Stimulated activated CD4-positive, alpha-beta T cell treated with anti-CD3 and anti-CD28 coated beads, Interleukin-12 subunit alpha, Interleukin-12 subunit beta, amount 100 ng/mL, for 4 hours (primary cell): ENCODE data around the gene RIN3.
"Not testable (repeated sequence)": the region's sequence is repeated elsewhere in the genome, so short reads cannot be mapped to it uniquely, and the experiment has no call there.

Experiments
- DNase-seq: peaks from one replicate; pipeline ENCODE4 v3.0.0-alpha.2; 2020

The RIN3 gene

DNA sequence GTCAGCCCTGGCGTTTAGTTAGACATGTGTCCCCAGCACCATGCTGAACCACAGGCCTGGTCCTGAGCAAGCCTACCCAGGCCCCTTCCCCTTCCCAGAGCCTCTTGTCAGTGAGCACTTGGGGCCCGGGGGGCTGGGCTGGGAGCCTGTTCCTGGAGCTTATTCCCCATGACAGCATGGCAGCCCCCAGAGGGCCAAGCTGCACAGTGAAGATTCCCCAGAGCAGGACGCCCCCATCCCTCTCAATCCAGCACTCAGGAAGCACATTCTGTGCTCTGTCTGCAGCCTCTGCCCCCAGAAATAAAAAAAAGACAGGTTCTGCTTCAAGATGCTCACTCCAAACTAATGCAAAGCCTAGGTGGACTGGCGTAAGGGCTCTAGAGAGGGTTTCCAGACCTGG is 117.5 kb downstream of the RIN3 start:
- DNase-seq: no peak

DNA sequence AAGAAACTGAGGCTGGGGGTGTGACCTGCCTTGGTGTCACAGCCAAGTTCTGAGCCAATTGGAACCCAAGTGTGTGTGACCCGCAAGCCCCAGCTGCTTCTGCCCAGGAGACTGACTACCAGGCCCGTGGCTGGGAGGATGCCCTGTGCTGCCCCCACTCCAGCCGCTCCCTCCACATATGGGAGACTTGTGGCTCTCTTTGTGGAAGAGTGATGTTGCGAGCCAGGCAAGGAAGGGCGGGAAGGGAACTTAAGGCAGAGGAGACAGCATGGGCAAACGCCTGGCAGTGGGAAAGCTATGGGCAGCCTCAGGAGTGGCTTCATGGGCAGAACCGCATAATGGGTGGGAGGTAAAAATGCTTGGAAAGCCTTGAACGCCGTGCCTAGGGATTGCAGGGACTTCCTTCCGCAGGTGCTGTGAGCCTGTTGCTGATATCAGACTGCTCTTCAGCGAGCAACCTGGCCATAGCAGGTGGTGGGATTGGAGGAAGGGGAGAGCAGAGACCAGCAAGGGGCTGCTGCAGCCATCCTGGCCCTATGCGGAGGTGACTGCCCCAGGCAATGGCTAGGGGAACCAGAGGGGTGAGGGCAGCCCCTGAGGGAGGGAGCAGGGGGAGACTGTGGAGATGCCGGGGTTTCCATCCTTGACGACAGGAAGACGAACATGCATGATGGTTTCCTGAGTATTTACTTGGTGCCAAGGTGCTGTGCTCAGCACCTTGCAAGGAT is 119.1 kb downstream of the RIN3 start:
- DNase-seq: no peak

- no peak for DNase-seq
Observed at GRCh38 chr14:92633274-92633616, 119.7 kb downstream of the RIN3 start.

DNA sequence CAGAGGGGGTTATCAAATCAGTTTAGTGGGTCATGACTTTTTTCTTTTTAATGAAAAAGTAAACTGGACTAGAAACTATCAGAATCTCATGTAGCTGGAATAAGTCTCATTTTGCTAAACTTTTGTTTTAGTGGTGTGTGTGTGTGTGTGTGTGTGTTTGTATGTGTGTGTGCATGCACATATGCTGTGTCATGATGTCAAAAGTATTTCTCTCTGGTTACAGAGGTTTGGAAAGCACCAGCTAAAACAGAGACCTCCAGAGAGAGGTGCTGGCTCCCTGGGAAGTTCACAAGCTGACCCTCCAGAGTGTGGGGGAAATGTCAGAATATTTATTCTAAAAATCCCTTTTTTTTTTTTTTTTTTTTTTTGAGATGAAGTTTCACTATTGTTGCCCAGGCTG is 120.1 kb downstream of the RIN3 start:
- no peak for DNase-seq

GRCh38 chr14:92635031-92635430 is 121.5 kb downstream of the RIN3 start:
- no peak for DNase-seq

DNA sequence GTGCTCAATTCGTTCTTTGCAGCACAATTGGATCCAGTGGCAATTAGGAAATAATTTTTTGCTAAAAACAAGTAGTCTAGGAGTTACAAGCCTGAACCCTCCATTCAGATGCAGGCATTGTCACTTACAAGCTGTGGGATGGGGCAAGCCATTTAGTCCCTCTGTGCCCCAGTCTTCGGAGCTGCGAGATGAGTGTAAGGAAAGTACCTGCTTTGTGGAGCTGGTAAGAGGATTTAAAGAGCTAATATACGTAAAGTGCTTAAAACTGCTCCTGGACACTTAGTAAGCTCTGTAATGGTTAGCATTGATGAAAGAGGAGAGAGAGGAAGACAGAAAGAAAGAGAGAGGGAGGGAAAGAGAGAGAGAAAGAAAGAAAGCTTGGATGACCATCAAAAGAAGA is 122.3 kb downstream of the RIN3 start:
- DNase-seq: no peak

GRCh38 chr14:92637228-92637627 is 123.6 kb downstream of the RIN3 start:
- no peak for DNase-seq

- DNase-seq: no peak
Observed at GRCh38 chr14:92637864-92638263, 124.3 kb downstream of the RIN3 start.

- DNase-seq: no peak
Observed at GRCh38 chr14:92638266-92638665, 124.7 kb downstream of the RIN3 start.

GRCh38 chr14:92638904-92639303 is 125.3 kb downstream of the RIN3 start:
- no peak for DNase-seq

GRCh38 chr14:92639472-92640117 is 126.0 kb downstream of the RIN3 start:
- DNase-seq: not testable (repeated sequence)

DNA sequence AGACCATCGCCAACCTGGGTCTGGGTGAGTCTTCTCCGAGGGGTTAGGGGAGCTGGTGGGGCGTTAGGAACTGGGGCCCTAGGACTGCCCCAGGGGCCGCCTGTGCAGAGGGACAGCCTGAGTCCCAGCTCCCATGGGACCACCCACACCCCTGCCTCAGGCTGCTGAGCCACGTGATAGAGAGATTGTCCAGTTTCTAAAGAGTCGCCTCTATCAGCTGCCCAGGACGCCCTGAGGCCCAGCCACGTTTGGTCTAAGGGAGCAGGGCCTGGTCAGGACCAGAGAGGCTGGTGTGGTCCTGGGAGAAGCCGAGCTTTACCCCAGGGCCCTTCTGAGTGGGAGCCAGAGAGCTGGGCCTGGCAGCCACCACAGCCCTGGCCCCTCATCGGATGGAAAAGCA is 127.7 kb downstream of the RIN3 start:
- no peak for DNase-seq

- no peak for DNase-seq
Observed at GRCh38 chr14:92644171-92644969, 130.8 kb downstream of the RIN3 start.

DNA sequence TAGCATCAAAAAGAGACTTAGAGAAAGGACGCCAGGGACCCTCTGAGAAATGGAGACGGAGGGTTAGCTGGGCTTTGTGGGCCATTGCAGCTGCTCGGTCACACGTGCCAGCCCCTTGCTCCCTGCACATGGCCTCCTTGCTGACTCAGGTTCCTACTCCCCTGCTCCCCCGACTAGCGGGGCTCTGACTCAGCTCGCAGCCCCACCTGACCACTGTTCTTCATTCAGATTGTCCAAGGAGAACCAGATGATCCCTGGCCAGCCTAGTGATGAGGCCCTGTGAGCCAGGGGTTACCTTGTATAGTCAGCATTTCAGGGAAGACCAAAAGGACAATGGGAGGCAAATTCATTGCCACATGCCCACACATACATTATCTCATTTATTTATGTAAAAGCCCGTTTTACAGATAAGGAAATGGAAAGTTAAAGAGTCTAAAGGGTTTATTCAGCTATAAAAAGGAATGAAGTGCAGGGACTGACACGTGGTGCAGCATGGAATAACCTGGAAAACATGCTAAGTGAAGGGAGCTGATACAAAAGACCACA is 131.5 kb downstream of the RIN3 start:
- no peak for DNase-seq

- no peak for DNase-seq
Observed at GRCh38 chr14:92645841-92646478, 132.4 kb downstream of the RIN3 start.

GRCh38 chr14:92646952-92647796 is 133.6 kb downstream of the RIN3 start:
- DNase-seq: no peak

DNA sequence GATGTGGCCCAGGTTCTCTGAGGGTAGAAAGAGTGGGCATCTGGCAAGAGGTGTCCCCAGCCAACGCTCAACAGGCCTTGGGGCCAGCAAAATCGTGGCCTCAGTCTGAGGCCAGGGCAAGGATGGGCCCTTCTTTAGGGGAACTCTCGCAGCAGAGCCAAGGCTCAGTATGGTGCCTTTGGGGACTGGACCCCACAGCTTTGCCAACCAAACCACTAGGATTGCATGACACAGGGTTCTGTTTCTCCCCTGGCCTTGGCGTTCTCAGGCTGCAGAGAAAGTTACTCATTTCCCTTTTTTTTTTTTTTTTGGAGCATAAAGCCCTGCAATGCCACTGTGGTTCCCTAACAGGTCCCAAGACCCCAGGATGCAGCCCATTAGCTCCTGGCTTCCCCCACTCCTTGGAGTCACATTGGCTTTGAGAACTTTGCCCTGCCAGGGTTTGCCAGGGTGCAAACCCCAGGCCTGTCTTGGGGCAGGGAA is 134.3 kb downstream of the RIN3 start:
- no peak for DNase-seq

GRCh38 chr14:92649066-92649465 is 135.5 kb downstream of the RIN3 start:
- DNase-seq: no peak

- DNase-seq: no peak
Observed at GRCh38 chr14:92649934-92650545, 136.5 kb downstream of the RIN3 start.

DNA sequence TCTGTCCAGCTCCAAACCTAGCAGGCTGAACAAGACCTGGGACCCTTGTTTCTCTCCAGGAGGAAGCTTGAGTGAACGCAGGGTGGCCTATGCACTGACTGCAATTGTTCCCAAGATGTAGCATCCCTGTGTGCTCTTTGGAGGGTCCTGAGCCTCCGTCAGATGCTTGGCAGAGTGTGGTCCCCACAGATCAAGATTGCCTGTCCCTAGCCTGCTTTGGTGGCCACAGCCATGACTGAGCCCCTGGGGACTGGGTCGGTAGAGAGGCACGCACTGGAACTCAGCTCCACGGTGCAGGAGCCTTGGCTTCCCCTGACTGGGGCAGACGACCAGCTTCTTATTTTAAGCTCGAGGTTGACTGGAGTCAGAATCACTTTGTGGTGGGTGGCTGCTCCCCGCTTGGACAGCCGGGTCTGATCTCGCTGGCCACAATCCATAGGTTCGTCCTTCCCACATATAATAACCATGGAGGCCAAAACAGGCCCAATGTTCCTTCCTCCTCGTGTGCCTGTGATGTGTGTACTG is 137.1 kb downstream of the RIN3 start:
- DNase-seq: no peak

GRCh38 chr14:92651106-92651757 is 137.7 kb downstream of the RIN3 start:
- DNase-seq: peak; percentile 63
